H9 (cell line): ENCODE data around the gene RGS6. TPM values are rescaled to one million over a fixed set of nuclear protein-coding genes. Genes with fewer than 3 reads are reported as not detected.

Source experiments
- DNase-seq: peaks from one replicate; pipeline ENCODE4 v3.0.0-alpha.2; 2017
- H2AFZ ChIP-seq: one replicate; pipeline ENCODE4 v1.6.1; 2013; ENCODE audit warnings: mild to moderate bottlenecking, low read length, control low read depth, moderate library complexity
- H2AK5ac ChIP-seq: 2 replicates; pipeline ENCODE4 v1.6.1; 2013; ENCODE audit warnings: low read length, control low read depth, mixed read lengths; ENCODE audit not compliant: insufficient read length
- H2BK120ac ChIP-seq: one replicate; pipeline ENCODE4 v1.6.1; 2013; ENCODE audit warnings: low read depth, mild to moderate bottlenecking, low read length, control low read depth, inconsistent platforms; ENCODE audit not compliant: poor library complexity, severe bottlenecking
- H2BK12ac ChIP-seq: 2 replicates; pipeline ENCODE4 v1.6.1; 2013; ENCODE audit warnings: low read length, control low read depth, mixed read lengths, low read depth; ENCODE audit not compliant: insufficient read length
- H2BK15ac ChIP-seq: 2 replicates; pipeline ENCODE4 v1.6.1; 2013; ENCODE audit warnings: low read depth, low read length, control low read depth
- H2BK20ac ChIP-seq: one replicate; pipeline ENCODE4 v1.6.1; 2013; ENCODE audit warnings: low read depth, mild to moderate bottlenecking, low read length, control low read depth, inconsistent platforms; ENCODE audit not compliant: poor library complexity, severe bottlenecking
- H2BK5ac ChIP-seq: 2 replicates; pipeline ENCODE4 v1.6.1; 2013; ENCODE audit warnings: low read length, control low read depth, mixed read lengths; ENCODE audit not compliant: insufficient read length
- H3K14ac ChIP-seq: 2 replicates; pipeline ENCODE4 v1.6.1; 2013; ENCODE audit warnings: low read length, control low read depth; ENCODE audit not compliant: insufficient read depth
- H3K18ac ChIP-seq: 2 replicates; pipeline ENCODE4 v1.6.1; 2013; ENCODE audit warnings: low read depth, mild to moderate bottlenecking, mixed read lengths, low read length, control low read depth; ENCODE audit not compliant: insufficient read length
- H3K23ac ChIP-seq: 2 replicates; pipeline ENCODE4 v1.6.1; 2013; ENCODE audit warnings: low read length, control low read depth, mixed read lengths, low read depth; ENCODE audit not compliant: insufficient read length
- H3K23me2 ChIP-seq: 2 replicates; pipeline ENCODE4 v1.6.1; 2013; ENCODE audit warnings: low read depth, mild to moderate bottlenecking, mixed read lengths, low read length, control low read depth; ENCODE audit not compliant: insufficient read length, poor library complexity, severe bottlenecking
- H3K27ac ChIP-seq: 2 replicates; pipeline ENCODE4 v1.5.1; 2013; ENCODE audit warnings: low read length, control low read depth, mixed read lengths, low read depth; ENCODE audit not compliant: insufficient read length
- H3K27me3 ChIP-seq: 2 replicates; pipeline ENCODE4 v1.6.1; 2013; ENCODE audit warnings: low read length, control low read depth, inconsistent platforms; ENCODE audit not compliant: insufficient read depth
- H3K4ac ChIP-seq: 2 replicates; pipeline ENCODE4 v1.6.1; 2013; ENCODE audit warnings: low read depth, mild to moderate bottlenecking, control low read depth, inconsistent platforms, low read length, moderate library complexity
- H3K4me1 ChIP-seq: 2 replicates; pipeline ENCODE4 v1.6.1; 2013; ENCODE audit warnings: low read length, control low read depth, inconsistent platforms; ENCODE audit not compliant: insufficient read depth
- H3K4me2 ChIP-seq: 2 replicates; pipeline ENCODE4 v1.6.1; 2013; ENCODE audit warnings: low read length, control low read depth, mixed read lengths; ENCODE audit not compliant: insufficient read length, insufficient read depth
- H3K56ac ChIP-seq: 2 replicates; pipeline ENCODE4 v1.6.1; 2013; ENCODE audit warnings: low read depth, mild to moderate bottlenecking, mixed read lengths, low read length, control low read depth; ENCODE audit not compliant: insufficient read length
- H3K79me1 ChIP-seq: 2 replicates; pipeline ENCODE4 v1.6.1; 2013; ENCODE audit warnings: low read depth, mild to moderate bottlenecking, moderate library complexity, low read length, control low read depth, inconsistent platforms; ENCODE audit not compliant: insufficient read depth, poor library complexity, severe bottlenecking
- H3K79me2 ChIP-seq: 2 replicates; pipeline ENCODE4 v1.6.1; 2013; ENCODE audit warnings: low read length, control low read depth, inconsistent platforms; ENCODE audit not compliant: insufficient read depth
- H3K9ac ChIP-seq: 2 replicates; pipeline ENCODE4 v1.6.1; 2013; ENCODE audit warnings: low read length, control low read depth, mixed read lengths; ENCODE audit not compliant: insufficient read length; ENCODE audit errors: extremely low read depth
- H3K9me3 ChIP-seq: one replicate; pipeline ENCODE4 v1.6.1; 2013; ENCODE audit warnings: low read depth, low read length, inconsistent platforms; ENCODE audit not compliant: control insufficient read depth
- H3T11ph ChIP-seq: one replicate; pipeline ENCODE4 v1.6.1; 2013; ENCODE audit warnings: mild to moderate bottlenecking, low read length, control low read depth, inconsistent platforms
- H4K20me1 ChIP-seq: one replicate; pipeline ENCODE4 v1.6.1; 2013; ENCODE audit not compliant: control insufficient read depth, insufficient read length, insufficient read depth
- H4K5ac ChIP-seq: 2 replicates; pipeline ENCODE4 v1.6.1; 2013; ENCODE audit warnings: low read depth, mild to moderate bottlenecking, mixed read lengths, low read length, control low read depth; ENCODE audit not compliant: insufficient read length
- H4K8ac ChIP-seq: replicated peaks from 2 replicates; pipeline ENCODE4 v1.6.1; 2013; ENCODE audit warnings: low read length, control low read depth, mixed read lengths, low read depth; ENCODE audit not compliant: insufficient read length
- H4K91ac ChIP-seq: 2 replicates; pipeline ENCODE4 v1.6.1; 2013; ENCODE audit warnings: low read depth, mild to moderate bottlenecking, moderate library complexity, mixed read lengths, low read length, control low read depth; ENCODE audit not compliant: insufficient read length
- H3K27ac Mint-ChIP-seq, 3 experiments: 2 replicates in 2 of 3; 3 replicates in 1 of 3; pipeline ENCODE4 v1.8.0; 2020 to 2021; ENCODE audit warnings: mixed read lengths in 3 of 3, mild to moderate bottlenecking in 1 of 3, moderate library complexity in 1 of 3
- H3K27me3 Mint-ChIP-seq: 2 replicates; pipeline ENCODE4 v1.8.0; 2021; ENCODE audit warnings: low read depth, mild to moderate bottlenecking, moderate library complexity, mixed read lengths
- H3K36me3 Mint-ChIP-seq, 3 experiments: 2 replicates in 2 of 3; 3 replicates in 1 of 3; pipeline ENCODE4 v1.8.0; 2020 to 2021; ENCODE audit warnings: low read depth in 3 of 3, mixed read lengths in 3 of 3; ENCODE audit not compliant: insufficient read depth in 1 of 3
- H3K4me1 Mint-ChIP-seq, 2 experiments: 2 replicates each; pipeline ENCODE4 v1.8.0; 2020; ENCODE audit warnings: mixed read lengths in 2 of 2
- H3K4me3 Mint-ChIP-seq, 2 experiments: 2 replicates in 1 of 2; 3 replicates in 1 of 2; pipeline ENCODE4 v1.8.0; 2020 to 2021; ENCODE audit warnings: mild to moderate bottlenecking in 2 of 2, mixed read lengths in 2 of 2, moderate library complexity in 1 of 2
- H3K9me3 Mint-ChIP-seq, 2 experiments: 2 replicates in 1 of 2; 3 replicates in 1 of 2; pipeline ENCODE4 v1.8.0; 2020; ENCODE audit warnings: mild to moderate bottlenecking in 2 of 2, mixed read lengths in 2 of 2, moderate library complexity in 1 of 2
- WGBS: extraction: QIAGEN DNeasy Blood & Tissue Kit; methylation state at CpG from one replicate; pipeline ENCODE4 v1.1.7; 2013; ENCODE audit warnings: missing lambda C conversion rate, low lambda C conversion rate, mixed read lengths; ENCODE audit not compliant: insufficient read length; ENCODE audit errors: extremely low coverage; 5-methylcytosine and 5-hydroxymethylcytosine counted together
- total RNA-seq: library from RNA; stranded (reverse); gene quantifications from 2 replicates; pipeline ENCODE4 v1.2.1, GENCODE V29; 2021
- TF ChIP-seq, protein P1 (sequence below): fragments of 200-600 bp; sonication (generic); conservative IDR thresholded peaks from 3 replicates; pipeline ENCODE4 v1.8.0; 2021; ENCODE audit warnings: antibody characterized with exemption, mild to moderate bottlenecking

The RGS6 gene
- total RNA-seq, 1 experiment from 2014 or later = 3.0 TPM

DNA sequence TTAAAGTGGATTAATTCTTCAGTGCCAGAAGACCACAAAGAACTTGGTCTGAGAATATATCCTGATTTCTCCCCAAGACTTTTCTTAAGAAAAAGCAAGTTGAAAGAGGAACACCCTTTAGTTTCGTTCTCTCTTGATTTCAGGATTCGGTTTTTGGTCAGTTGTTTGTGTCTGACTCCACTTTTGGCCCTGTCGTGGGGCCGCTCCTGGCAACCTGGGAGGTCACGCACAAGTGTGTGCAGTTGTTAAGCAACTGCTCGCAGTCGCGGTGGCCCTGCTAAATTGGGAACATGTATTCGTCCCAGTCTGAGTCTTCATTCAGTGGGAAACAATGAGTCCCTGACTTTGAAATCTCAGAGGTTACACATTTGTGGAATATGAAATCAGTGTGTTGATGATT is 68.7 kb downstream of the RGS6 start:
- H3K27me3 ChIP-seq = no peaks in the 10 kb centered on the region
- H2BK15ac ChIP-seq = no peak overlapping the region
- H2BK5ac ChIP-seq = no peak overlapping the region
- TF ChIP-seq, protein P1, sequence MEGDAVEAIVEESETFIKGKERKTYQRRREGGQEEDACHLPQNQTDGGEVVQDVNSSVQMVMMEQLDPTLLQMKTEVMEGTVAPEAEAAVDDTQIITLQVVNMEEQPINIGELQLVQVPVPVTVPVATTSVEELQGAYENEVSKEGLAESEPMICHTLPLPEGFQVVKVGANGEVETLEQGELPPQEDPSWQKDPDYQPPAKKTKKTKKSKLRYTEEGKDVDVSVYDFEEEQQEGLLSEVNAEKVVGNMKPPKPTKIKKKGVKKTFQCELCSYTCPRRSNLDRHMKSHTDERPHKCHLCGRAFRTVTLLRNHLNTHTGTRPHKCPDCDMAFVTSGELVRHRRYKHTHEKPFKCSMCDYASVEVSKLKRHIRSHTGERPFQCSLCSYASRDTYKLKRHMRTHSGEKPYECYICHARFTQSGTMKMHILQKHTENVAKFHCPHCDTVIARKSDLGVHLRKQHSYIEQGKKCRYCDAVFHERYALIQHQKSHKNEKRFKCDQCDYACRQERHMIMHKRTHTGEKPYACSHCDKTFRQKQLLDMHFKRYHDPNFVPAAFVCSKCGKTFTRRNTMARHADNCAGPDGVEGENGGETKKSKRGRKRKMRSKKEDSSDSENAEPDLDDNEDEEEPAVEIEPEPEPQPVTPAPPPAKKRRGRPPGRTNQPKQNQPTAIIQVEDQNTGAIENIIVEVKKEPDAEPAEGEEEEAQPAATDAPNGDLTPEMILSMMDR = no peak
- H3K9ac ChIP-seq = no peak overlapping the region
- no peak overlapping the region for H2AK5ac ChIP-seq
- H3T11ph ChIP-seq = no peak overlapping the region
- no peak overlapping the region for H4K8ac ChIP-seq
- H3K27me3 Mint-ChIP-seq = no peaks in the 10 kb centered on the region
- WGBS = no CpG with 5 or more reads among the region's 9 CpGs
- H2BK12ac ChIP-seq = no peak overlapping the region
- H3K4me3 Mint-ChIP-seq = no peak overlapping the region
- H3K4me1 ChIP-seq = no peaks in the 10 kb centered on the region
- peaks cover 0 to 9% (median 6%) of the 10 kb centered on the region in 3 experiments; a peak in 3 of 7 replicates for H3K36me3 Mint-ChIP-seq
- no peaks in the 10 kb centered on the region for H3K4me1 Mint-ChIP-seq
- no peak overlapping the region for H3K18ac ChIP-seq
- peaks cover 2 to 3% of the 10 kb centered on the region in 2 experiments; a peak in 3 of 5 replicates for H3K9me3 Mint-ChIP-seq
- H3K4ac ChIP-seq = no peak overlapping the region
- no peak overlapping the region for H2BK120ac ChIP-seq
- H4K91ac ChIP-seq = no peak overlapping the region
- no peaks in the 10 kb centered on the region for H4K20me1 ChIP-seq
- no peak overlapping the region for H2BK20ac ChIP-seq
- no peak overlapping the region for H3K14ac ChIP-seq
- H3K79me2 ChIP-seq = no peaks in the 10 kb centered on the region
- no peak overlapping the region for H3K4me2 ChIP-seq
- H3K27ac ChIP-seq = no peak overlapping the region
- DNase-seq = no peak
- no peaks in the 10 kb centered on the region for H3K79me1 ChIP-seq
- no peak overlapping the region for H2AFZ ChIP-seq
- H3K23ac ChIP-seq = no peak overlapping the region
- H3K23me2 ChIP-seq = no peaks in the 10 kb centered on the region
- no peak overlapping the region for H4K5ac ChIP-seq
- H3K9me3 ChIP-seq = no peaks in the 10 kb centered on the region
- H3K27ac Mint-ChIP-seq = no peak overlapping the region
- no peak overlapping the region for H3K56ac ChIP-seq
